ENCODE results near the gene ACTRT1.

Gene ACTRT1

DNA sequence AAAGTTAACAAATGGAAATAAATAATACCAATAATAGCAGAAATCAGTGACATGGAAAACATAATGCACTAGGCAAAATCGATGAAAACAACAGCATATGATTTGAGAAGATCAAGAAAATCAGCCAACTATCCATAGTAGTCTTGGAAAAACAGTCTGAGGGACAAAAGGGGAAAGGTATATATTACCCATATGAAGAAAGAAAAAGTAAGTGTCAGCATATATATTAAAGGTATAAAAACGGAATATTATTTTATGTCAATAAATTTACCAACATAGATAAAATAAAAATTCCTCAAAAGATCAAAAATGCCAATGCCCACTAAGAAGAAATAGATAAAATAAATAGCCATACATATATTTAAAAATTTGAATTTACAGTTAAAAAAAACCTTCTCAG, 33.0 kb downstream of the ACTRT1 start:
- H3K9me2 ChIP-seq (replicated peaks; ENCODE audit: low read depth, low read length): no peaks in the 10 kb centered on the region
- no peaks in the 10 kb centered on the region for H3F3A ChIP-seq (ENCODE audit: low read depth)
- H3K27me3 ChIP-seq (ENCODE audit: insufficient read depth, low read length, poor library complexity, severe bottlenecking): no peaks in the 10 kb centered on the region
- H2AFZ ChIP-seq (ENCODE audit: low read length): no peak overlapping the region
- H3K9ac ChIP-seq (ENCODE audit: low read depth, low read length, poor library complexity, severe bottlenecking): no peak overlapping the region
- no peaks in the 10 kb centered on the region for H3K4me1 ChIP-seq (ENCODE audit: insufficient read depth, low read length, poor library complexity, severe bottlenecking)
- no peaks in the 10 kb centered on the region for H3K79me2 ChIP-seq (ENCODE audit: insufficient read depth, low read length)
- H3K4me3 ChIP-seq (ENCODE audit: low read length, poor library complexity, severe bottlenecking): no peak overlapping the region
- no peaks in the 10 kb centered on the region for H3K9me3 ChIP-seq (ENCODE audit: insufficient read depth, low read depth, low read length)
- no peaks in the 10 kb centered on the region for H4K20me1 ChIP-seq (ENCODE audit: insufficient read depth, low read length, poor library complexity, severe bottlenecking)
- no peak overlapping the region for H3K4me2 ChIP-seq (ENCODE audit: low read depth, low read length, poor library complexity, severe bottlenecking)
- H3K36me3 ChIP-seq (ENCODE audit: insufficient read depth, low read length): no peaks in the 10 kb centered on the region
- TF ChIP-seq, protein P1, sequence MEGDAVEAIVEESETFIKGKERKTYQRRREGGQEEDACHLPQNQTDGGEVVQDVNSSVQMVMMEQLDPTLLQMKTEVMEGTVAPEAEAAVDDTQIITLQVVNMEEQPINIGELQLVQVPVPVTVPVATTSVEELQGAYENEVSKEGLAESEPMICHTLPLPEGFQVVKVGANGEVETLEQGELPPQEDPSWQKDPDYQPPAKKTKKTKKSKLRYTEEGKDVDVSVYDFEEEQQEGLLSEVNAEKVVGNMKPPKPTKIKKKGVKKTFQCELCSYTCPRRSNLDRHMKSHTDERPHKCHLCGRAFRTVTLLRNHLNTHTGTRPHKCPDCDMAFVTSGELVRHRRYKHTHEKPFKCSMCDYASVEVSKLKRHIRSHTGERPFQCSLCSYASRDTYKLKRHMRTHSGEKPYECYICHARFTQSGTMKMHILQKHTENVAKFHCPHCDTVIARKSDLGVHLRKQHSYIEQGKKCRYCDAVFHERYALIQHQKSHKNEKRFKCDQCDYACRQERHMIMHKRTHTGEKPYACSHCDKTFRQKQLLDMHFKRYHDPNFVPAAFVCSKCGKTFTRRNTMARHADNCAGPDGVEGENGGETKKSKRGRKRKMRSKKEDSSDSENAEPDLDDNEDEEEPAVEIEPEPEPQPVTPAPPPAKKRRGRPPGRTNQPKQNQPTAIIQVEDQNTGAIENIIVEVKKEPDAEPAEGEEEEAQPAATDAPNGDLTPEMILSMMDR (conservative IDR thresholded peaks at IDR 0.05; ENCODE audit: low read length): no peak
- no peak for TF ChIP-seq EZH2phosphoT487 (IDR thresholded peaks at IDR 0.05; ENCODE audit: borderline replicate concordance)

DNA sequence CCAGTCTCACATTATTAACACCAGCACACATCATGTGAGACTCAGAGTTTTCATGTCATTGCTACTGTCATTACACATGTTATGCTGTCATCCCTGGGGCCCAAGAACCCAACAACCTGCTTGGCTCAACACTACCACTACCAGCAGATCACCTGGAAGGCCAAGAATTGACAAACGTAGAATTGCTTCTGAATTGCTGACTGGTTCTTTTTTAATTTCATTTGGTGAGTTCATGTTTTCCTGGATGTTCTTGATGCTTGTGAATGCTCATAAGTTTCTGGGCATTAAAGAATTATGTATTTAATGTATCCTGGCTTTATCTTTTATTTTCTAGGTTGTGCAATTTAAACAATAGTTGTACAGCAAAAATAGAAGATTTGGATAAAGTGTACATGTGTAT, 40.2 kb downstream of the ACTRT1 start:
- Histone ChIP-seq H3K27me3 (ENCODE audit: insufficient read depth, low read length, poor library complexity, severe bottlenecking) (no peaks in the 10 kb centered on the region), H3K36me3 (ENCODE audit: insufficient read depth, low read length) (no peaks in the 10 kb centered on the region), H3K9ac (ENCODE audit: low read depth, low read length, poor library complexity, severe bottlenecking) (no peak overlapping the region), H3K4me1 (ENCODE audit: insufficient read depth, low read length, poor library complexity, severe bottlenecking) (no peaks in the 10 kb centered on the region), H3K9me3 (ENCODE audit: insufficient read depth, low read depth, low read length) (no peaks in the 10 kb centered on the region), H3K4me2 (ENCODE audit: low read depth, low read length, poor library complexity, severe bottlenecking) (no peak overlapping the region), H3K9me2 (replicated peaks; ENCODE audit: low read depth, low read length) (no peaks in the 10 kb centered on the region), H3K4me3 (ENCODE audit: low read length, poor library complexity, severe bottlenecking) (no peak overlapping the region), H4K20me1 (ENCODE audit: insufficient read depth, low read length, poor library complexity, severe bottlenecking) (no peaks in the 10 kb centered on the region), H3K79me2 (ENCODE audit: insufficient read depth, low read length) (no peaks in the 10 kb centered on the region), H3F3A (ENCODE audit: low read depth) (no peaks in the 10 kb centered on the region), H2AFZ (ENCODE audit: low read length) (no peak overlapping the region)
- TF ChIP-seq EZH2phosphoT487 (IDR thresholded peaks at IDR 0.05; ENCODE audit: borderline replicate concordance): no peak
- TF ChIP-seq, protein P1 (conservative IDR thresholded peaks at IDR 0.05; ENCODE audit: low read length): no peak

DNA sequence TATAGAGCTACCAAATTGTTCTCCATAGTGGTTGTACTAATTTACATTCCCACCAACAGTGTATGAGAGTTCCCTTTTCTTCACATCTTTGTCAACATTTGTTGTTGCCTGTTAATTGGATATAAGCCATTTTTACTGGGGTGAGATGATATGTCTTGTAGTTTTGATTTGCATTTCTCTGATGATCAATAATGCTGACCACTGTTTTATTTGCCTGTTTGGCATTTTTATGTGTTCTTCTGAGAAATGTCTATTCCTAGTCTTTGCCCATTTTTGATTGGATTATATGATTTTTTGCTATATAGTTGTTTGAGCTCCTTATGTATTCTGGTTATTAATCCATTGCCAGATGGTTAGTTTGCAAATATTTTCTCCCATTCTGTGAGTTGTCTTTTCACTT, 44.3 kb downstream of the ACTRT1 start:
- Histone ChIP-seq H2AFZ (ENCODE audit: low read length) (no peak overlapping the region), H3F3A (ENCODE audit: low read depth) (no peaks in the 10 kb centered on the region), H4K20me1 (ENCODE audit: insufficient read depth, low read length, poor library complexity, severe bottlenecking) (no peaks in the 10 kb centered on the region), H3K36me3 (ENCODE audit: insufficient read depth, low read length) (no peaks in the 10 kb centered on the region), H3K27me3 (ENCODE audit: insufficient read depth, low read length, poor library complexity, severe bottlenecking) (no peaks in the 10 kb centered on the region), H3K9me2 (replicated peaks; ENCODE audit: low read depth, low read length) (no peaks in the 10 kb centered on the region), H3K79me2 (ENCODE audit: insufficient read depth, low read length) (no peaks in the 10 kb centered on the region), H3K4me3 (ENCODE audit: low read length, poor library complexity, severe bottlenecking) (no peak overlapping the region), H3K9ac (ENCODE audit: low read depth, low read length, poor library complexity, severe bottlenecking) (no peak overlapping the region), H3K4me1 (ENCODE audit: insufficient read depth, low read length, poor library complexity, severe bottlenecking) (no peaks in the 10 kb centered on the region), H3K9me3 (ENCODE audit: insufficient read depth, low read depth, low read length) (no peaks in the 10 kb centered on the region), H3K4me2 (ENCODE audit: low read depth, low read length, poor library complexity, severe bottlenecking) (no peak overlapping the region)
- TF ChIP-seq, protein P1 (conservative IDR thresholded peaks at IDR 0.05; ENCODE audit: low read length): no peak
- no peak for TF ChIP-seq EZH2phosphoT487 (IDR thresholded peaks at IDR 0.05; ENCODE audit: borderline replicate concordance)

Data from Loucy (cell line).